ENCODE measurements around the gene OLIG2. TPM values are rescaled to one million over a fixed set of nuclear protein-coding genes. Genes with fewer than 3 reads are reported as not detected.
A peak's percentile ranks its signal among the peaks of the same experiment; 100 is the strongest.

Gene OLIG2
- total RNA-seq, 1 experiment from 2014 or later, result not detected

DNA sequence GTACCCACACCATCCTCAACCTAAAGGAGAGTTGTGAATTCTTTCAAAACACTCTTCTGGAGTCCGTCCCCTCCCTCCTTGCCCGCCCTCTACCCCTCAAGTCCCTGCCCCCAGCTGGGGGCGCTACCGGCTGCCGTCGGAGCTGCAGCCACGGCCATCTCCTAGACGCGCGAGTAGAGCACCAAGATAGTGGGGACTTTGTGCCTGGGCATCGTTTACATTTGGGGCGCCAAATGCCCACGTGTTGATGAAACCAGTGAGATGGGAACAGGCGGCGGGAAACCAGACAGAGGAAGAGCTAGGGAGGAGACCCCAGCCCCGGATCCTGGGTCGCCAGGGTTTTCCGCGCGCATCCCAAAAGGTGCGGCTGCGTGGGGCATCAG, 638 bp upstream of the OLIG2 start:
- POLR2A ChIA-PET, result no interaction called here
- Histone ChIP-seq H4K20me1 (ENCODE audit: insufficient read depth) (no peaks in the 10 kb centered on the region), H2AFZ (ENCODE audit: low read depth, low read length, poor library complexity, severe bottlenecking) (no peak overlapping the region), H3K27ac (ENCODE audit: low read depth, low read length) (no peak overlapping the region), H3K36me3 (ENCODE audit: control insufficient read depth in 1 of 2, insufficient read depth in 2 of 2, low read length in 2 of 2) (no peaks in the 10 kb centered on the region), H3K9ac (ENCODE audit: low read length) (no peak overlapping the region), H3K9me3 (ENCODE audit: control insufficient read depth in 1 of 2, insufficient read depth in 1 of 2, low read depth in 1 of 2, low read length in 2 of 2) (no peaks in the 10 kb centered on the region), H3K79me2 (ENCODE audit: insufficient read depth, low read length) (no peaks in the 10 kb centered on the region), H3K4me3 (replicated peaks in 1 of 2; ENCODE audit: low read depth in 1 of 2, low read length in 2 of 2) (no peak overlapping the region), H3K4me2 (ENCODE audit: low read length) (no peak overlapping the region), H3K27me3 (ENCODE audit: insufficient read depth, low read length) (peaks cover 12% of the 10 kb centered on the region; the same call in 1 of the 2 replicates), H3K4me1 (ENCODE audit: control insufficient read depth in 1 of 2, insufficient read depth in 2 of 2, low read length in 2 of 2) (no peaks in the 10 kb centered on the region), H3K9me2 (ENCODE audit: insufficient read depth) (no peaks in the 10 kb centered on the region)
- intact Hi-C loops (cut with micrococcal nuclease), result no loop called here
- no TSS peak for BruUV-seq (replicated peaks)
- RAD21 ChIA-PET (ENCODE audit: low non-redundant PET in 1 of 2, low total read pairs in 2 of 2, uncharacterized antibody in 2 of 2, unreplicated experiment in 2 of 2), result no interaction called here
- TF ChIP-seq, protein P1, sequence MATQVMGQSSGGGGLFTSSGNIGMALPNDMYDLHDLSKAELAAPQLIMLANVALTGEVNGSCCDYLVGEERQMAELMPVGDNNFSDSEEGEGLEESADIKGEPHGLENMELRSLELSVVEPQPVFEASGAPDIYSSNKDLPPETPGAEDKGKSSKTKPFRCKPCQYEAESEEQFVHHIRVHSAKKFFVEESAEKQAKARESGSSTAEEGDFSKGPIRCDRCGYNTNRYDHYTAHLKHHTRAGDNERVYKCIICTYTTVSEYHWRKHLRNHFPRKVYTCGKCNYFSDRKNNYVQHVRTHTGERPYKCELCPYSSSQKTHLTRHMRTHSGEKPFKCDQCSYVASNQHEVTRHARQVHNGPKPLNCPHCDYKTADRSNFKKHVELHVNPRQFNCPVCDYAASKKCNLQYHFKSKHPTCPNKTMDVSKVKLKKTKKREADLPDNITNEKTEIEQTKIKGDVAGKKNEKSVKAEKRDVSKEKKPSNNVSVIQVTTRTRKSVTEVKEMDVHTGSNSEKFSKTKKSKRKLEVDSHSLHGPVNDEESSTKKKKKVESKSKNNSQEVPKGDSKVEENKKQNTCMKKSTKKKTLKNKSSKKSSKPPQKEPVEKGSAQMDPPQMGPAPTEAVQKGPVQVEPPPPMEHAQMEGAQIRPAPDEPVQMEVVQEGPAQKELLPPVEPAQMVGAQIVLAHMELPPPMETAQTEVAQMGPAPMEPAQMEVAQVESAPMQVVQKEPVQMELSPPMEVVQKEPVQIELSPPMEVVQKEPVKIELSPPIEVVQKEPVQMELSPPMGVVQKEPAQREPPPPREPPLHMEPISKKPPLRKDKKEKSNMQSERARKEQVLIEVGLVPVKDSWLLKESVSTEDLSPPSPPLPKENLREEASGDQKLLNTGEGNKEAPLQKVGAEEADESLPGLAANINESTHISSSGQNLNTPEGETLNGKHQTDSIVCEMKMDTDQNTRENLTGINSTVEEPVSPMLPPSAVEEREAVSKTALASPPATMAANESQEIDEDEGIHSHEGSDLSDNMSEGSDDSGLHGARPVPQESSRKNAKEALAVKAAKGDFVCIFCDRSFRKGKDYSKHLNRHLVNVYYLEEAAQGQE (IDR thresholded peaks at IDR 0.05; ENCODE audit: low read depth), result no peak
- peak; percentile 13; the same call in 1 of the 2 replicates for TF ChIP-seq RAD21 (IDR thresholded peaks at IDR 0.05; ENCODE audit: low read depth)
- ATAC-seq (no peak), DNase-seq (ENCODE audit: low read depth, low spot score) (no peak)
- CTCF ChIA-PET, result no interaction called here

DNA sequence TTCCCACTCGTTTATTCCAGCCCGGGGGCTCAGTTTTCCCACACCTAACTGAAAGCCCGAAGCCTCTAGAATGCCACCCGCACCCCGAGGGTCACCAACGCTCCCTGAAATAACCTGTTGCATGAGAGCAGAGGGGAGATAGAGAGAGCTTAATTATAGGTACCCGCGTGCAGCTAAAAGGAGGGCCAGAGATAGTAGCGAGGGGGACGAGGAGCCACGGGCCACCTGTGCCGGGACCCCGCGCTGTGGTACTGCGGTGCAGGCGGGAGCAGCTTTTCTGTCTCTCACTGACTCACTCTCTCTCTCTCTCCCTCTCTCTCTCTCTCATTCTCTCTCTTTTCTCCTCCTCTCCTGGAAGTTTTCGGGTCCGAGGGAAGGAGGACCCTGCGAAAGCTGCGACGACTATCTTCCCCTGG, 716 bp downstream of the OLIG2 start:
- H3K9me3 ChIP-seq (ENCODE audit: control insufficient read depth in 1 of 2, insufficient read depth in 1 of 2, low read depth in 1 of 2, low read length in 2 of 2), result no peaks in the 10 kb centered on the region
- H3K36me3 ChIP-seq (ENCODE audit: control insufficient read depth in 1 of 2, insufficient read depth in 2 of 2, low read length in 2 of 2), result no peaks in the 10 kb centered on the region
- ChIA-PET CTCF (no interaction called here), RAD21 (ENCODE audit: low non-redundant PET in 1 of 2, low total read pairs in 2 of 2, uncharacterized antibody in 2 of 2, unreplicated experiment in 2 of 2) (no interaction called here), POLR2A (no interaction called here)
- H2AFZ ChIP-seq (ENCODE audit: low read depth, low read length, poor library complexity, severe bottlenecking), result no peak overlapping the region
- peaks cover 12% of the 10 kb centered on the region; the same call in 1 of the 2 replicates for H3K27me3 ChIP-seq (ENCODE audit: insufficient read depth, low read length)
- no peak for DNase-seq (ENCODE audit: low read depth, low spot score)
- no peak overlapping the region for H3K4me3 ChIP-seq (replicated peaks in 1 of 2; ENCODE audit: low read depth in 1 of 2, low read length in 2 of 2)
- no peaks in the 10 kb centered on the region for H3K9me2 ChIP-seq (ENCODE audit: insufficient read depth)
- H4K20me1 ChIP-seq (ENCODE audit: insufficient read depth), result no peaks in the 10 kb centered on the region
- H3K27ac ChIP-seq (ENCODE audit: low read depth, low read length), result no peak overlapping the region
- H3K9ac ChIP-seq (ENCODE audit: low read length), result no peak overlapping the region
- no peak overlapping the region for H3K4me2 ChIP-seq (ENCODE audit: low read length)
- no peaks in the 10 kb centered on the region for H3K4me1 ChIP-seq (ENCODE audit: control insufficient read depth in 1 of 2, insufficient read depth in 2 of 2, low read length in 2 of 2)
- H3K79me2 ChIP-seq (ENCODE audit: insufficient read depth, low read length), result no peaks in the 10 kb centered on the region
- no TSS peak for BruUV-seq (replicated peaks)
- ATAC-seq, result no peak
- intact Hi-C loops (cut with micrococcal nuclease), result no loop called here
- TF ChIP-seq YY1 (IDR thresholded peaks at IDR 0.05; ENCODE audit: extremely low read depth, insufficient replicate concordance, low read depth, low read length) (no peak), TCF7L2 (IDR thresholded peaks at IDR 0.05; ENCODE audit: borderline replicate concordance, extremely low read depth, insufficient read depth, insufficient read length) (no peak), ELF1 (IDR thresholded peaks at IDR 0.05; ENCODE audit: borderline replicate concordance, low read depth) (no peak), CBX3 (IDR thresholded peaks at IDR 0.05; ENCODE audit: low read depth) (no peak), EZH2 (IDR thresholded peaks at IDR 0.05) (no peak), ZNF274 (IDR thresholded peaks at IDR 0.05; ENCODE audit: low read depth, low read length) (no peak), SIN3A (IDR thresholded peaks at IDR 0.05; ENCODE audit: low read depth) (no peak)
- TF ChIP-seq, protein P2, sequence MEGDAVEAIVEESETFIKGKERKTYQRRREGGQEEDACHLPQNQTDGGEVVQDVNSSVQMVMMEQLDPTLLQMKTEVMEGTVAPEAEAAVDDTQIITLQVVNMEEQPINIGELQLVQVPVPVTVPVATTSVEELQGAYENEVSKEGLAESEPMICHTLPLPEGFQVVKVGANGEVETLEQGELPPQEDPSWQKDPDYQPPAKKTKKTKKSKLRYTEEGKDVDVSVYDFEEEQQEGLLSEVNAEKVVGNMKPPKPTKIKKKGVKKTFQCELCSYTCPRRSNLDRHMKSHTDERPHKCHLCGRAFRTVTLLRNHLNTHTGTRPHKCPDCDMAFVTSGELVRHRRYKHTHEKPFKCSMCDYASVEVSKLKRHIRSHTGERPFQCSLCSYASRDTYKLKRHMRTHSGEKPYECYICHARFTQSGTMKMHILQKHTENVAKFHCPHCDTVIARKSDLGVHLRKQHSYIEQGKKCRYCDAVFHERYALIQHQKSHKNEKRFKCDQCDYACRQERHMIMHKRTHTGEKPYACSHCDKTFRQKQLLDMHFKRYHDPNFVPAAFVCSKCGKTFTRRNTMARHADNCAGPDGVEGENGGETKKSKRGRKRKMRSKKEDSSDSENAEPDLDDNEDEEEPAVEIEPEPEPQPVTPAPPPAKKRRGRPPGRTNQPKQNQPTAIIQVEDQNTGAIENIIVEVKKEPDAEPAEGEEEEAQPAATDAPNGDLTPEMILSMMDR (IDR thresholded peaks at IDR 0.05 in 2 of 3, conservative IDR thresholded peaks at IDR 0.05 in 1 of 3; ENCODE audit: borderline replicate concordance in 1 of 3, insufficient read depth in 1 of 3, low read depth in 2 of 3, low read length in 2 of 3), result no peak
- TF ChIP-seq, protein P1 (IDR thresholded peaks at IDR 0.05; ENCODE audit: low read depth), result no peak
